ENCODE data around the gene STAG1.
A peak's percentile ranks its signal among the peaks of the same experiment; 100 is the strongest.
"Not testable (repeated sequence)": the region's sequence is repeated elsewhere in the genome, so short reads cannot be mapped to it uniquely, and the experiment has no call there.

The STAG1 gene

DNA sequence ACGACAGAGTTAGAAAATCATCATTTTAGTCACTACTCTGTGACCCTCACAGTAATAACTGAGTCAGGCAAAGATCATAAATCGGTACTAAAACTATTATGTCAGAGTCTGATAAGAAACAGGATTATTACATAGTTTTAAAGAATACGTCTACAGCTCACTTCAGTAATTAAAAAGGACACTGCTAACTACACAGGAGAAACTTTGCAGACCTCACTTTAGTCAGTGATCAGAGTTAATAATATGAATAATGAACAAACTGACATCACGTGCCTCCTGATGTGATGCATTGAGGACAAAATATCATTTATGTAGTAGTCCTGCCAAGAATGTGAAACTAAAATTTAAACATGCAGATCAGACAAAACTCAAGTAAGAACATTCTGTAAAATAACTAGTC lies 339.9 kb downstream of the STAG1 start:
- no peak for TF ChIP-seq POLR2A (IDR thresholded peaks at IDR 0.05; ENCODE audit: low read length)
- no peak for DNase-seq

DNA sequence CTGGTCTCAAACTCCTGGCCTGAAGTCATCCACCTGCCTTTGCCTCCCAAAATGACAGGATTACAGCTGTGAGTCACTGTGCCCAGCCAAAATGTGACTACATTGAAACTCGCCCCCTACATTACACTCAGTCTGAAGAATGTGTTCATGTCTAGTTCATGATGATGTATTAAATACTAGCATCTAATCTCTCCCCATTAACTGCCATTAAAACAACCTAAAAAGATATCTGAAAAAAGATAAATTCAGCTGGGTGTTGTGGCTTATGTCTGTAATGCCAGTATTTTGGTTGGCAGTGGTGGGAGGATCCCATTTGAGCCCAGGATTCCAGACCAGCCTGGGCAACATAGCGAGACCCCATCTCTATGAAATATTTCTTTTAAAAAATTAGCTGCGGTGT lies 342.6 kb downstream of the STAG1 start:
- no peak for TF ChIP-seq POLR2A (IDR thresholded peaks at IDR 0.05; ENCODE audit: low read length)
- TF ChIP-seq GATA1 (IDR thresholded peaks at IDR 0.05; ENCODE audit: low read depth, low read length) = no peak
- no peak for DNase-seq

- DNase-seq = no peak
- TF ChIP-seq GATA1 (IDR thresholded peaks at IDR 0.05; ENCODE audit: low read depth, low read length) = no peak
- TF ChIP-seq POLR2A (IDR thresholded peaks at IDR 0.05; ENCODE audit: low read length) = no peak
Measured at GRCh38 chr3:136404056-136404455, 348.1 kb downstream of the STAG1 start.

DNA sequence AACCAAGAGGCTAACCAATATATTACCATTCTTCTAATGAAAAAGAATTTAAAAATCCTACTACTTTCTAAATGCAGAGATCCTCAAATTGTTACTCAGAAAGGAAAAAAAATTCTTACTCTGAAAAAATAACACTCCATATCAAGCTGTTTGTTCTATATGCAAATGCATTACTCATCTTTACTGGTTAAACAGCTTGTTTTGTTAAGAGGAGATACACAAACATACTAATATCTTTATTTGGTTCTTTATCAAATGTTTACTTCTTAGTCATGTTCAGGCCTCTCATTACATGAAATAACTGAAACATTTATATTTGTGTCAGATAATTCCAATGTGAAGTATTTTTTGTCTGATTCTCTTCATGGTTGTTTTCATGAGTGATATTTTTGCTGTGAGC lies 355.3 kb downstream of the STAG1 start:
- TF ChIP-seq POLR2A (IDR thresholded peaks at IDR 0.05; ENCODE audit: low read length) (no peak), GATA1 (IDR thresholded peaks at IDR 0.05; ENCODE audit: low read depth, low read length) (no peak)
- DNase-seq = no peak

DNA sequence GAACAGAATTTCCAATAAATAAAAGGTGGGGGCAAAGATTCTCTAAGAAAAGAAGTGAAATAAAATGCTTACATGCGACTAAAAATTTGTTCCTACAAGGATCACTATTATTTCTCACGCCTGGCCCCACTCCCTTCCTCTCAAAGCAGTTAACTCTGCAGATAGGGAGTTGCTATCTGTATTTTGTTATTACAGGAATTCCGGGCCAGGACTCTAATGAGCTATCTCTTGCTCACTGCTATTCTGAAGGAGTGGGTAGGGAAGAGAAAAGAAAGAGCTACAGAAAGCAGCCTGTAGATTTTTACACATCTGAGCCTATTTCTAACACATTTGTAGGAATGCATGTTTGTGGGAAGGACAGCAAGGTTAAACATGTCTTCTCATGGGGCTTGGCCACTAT lies 361.6 kb downstream of the STAG1 start:
- no peak for DNase-seq
- no peak for TF ChIP-seq POLR2A (IDR thresholded peaks at IDR 0.05; ENCODE audit: low read length)
- TF ChIP-seq GATA1 (IDR thresholded peaks at IDR 0.05; ENCODE audit: low read depth, low read length) = no peak

DNA sequence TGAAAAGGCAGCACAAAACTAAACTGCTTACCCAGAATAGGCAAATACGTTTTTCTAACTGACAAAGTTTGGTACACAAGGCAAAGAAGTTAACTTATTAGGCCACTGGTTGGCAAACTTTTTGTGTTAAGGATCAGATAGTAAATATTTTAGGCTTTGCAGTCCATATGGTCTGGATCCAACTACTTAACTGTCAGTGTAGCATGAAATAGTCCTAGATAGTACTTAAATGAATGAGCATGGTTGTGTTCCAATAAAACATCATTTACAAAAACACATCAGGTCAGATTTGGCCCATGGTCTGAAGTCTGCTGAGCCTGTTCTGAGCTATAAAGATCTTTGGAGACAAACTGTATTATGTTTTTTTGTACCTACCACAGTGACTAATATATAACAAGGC lies 365.1 kb downstream of the STAG1 start:
- DNase-seq = no peak
- no peak for TF ChIP-seq POLR2A (IDR thresholded peaks at IDR 0.05; ENCODE audit: low read length)
- no peak for TF ChIP-seq GATA1 (IDR thresholded peaks at IDR 0.05; ENCODE audit: low read depth, low read length)

DNA sequence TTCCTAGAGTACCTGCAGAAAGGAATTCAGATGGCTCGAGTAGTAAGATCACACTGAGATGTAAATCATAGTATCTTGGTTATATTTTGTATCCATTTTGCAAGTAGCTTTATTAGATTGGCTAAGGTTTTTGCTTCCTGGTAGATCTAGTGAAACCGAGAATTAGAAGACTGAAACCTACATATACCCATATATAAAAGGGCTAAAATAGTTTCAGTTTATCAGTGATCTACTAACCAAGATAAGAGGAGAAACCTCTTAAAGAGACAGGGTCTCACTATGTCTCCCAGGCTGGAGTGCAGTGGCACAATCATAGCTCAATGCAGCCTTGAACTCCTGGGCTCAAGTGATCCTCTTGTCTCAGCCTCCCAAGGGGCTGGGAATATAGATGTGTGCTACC lies 366.7 kb downstream of the STAG1 start:
- DNase-seq = no peak
- TF ChIP-seq GATA1 (IDR thresholded peaks at IDR 0.05; ENCODE audit: low read depth, low read length) (no peak), POLR2A (IDR thresholded peaks at IDR 0.05; ENCODE audit: low read length) (no peak)

DNA sequence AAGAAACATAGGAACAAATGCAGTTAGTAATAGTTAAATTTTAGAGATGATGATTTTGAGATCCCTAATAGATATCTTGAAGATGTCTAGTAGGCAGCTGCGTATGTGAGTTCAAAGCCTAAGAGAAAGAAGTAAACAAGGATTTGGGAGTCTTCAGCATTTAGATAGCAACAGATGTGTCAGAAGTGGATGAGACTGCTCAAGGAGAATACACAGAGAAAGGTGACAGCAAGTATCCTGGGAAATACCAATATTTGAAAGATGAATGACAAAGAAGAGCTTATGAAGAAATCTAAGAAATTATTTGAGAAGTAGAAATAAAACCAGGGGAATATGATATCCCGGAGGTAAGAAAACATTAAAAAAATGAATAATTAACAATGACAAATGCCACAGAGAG lies 371.1 kb downstream of the STAG1 start:
- TF ChIP-seq POLR2A (IDR thresholded peaks at IDR 0.05; ENCODE audit: low read length) (no peak), GATA1 (IDR thresholded peaks at IDR 0.05; ENCODE audit: low read depth, low read length) (no peak)
- no peak for DNase-seq

- DNase-seq = no peak
- TF ChIP-seq GATA1 (IDR thresholded peaks at IDR 0.05; ENCODE audit: low read depth, low read length) = no peak
- no peak for TF ChIP-seq POLR2A (IDR thresholded peaks at IDR 0.05; ENCODE audit: low read length)
Measured at GRCh38 chr3:136380530-136380929, 371.6 kb downstream of the STAG1 start.

DNA sequence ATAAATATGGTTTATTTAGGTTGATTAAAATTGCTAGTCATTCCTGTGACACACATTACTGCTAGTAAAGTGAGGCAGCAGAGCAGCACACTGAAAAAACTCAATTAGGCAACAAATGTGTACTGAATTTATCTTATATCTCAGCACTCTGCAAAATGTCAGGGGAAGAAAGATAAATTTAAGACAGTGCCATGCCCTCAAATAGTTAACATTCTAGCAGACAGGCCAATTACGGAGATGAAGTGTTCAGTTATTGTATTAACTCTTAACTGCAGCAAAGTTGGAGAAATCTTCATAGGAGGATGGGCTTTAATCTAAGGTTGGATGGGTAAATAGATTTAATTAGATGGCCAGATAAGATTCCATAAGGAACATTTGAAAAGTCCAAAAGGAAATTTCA lies 374.2 kb downstream of the STAG1 start:
- TF ChIP-seq POLR2A (IDR thresholded peaks at IDR 0.05; ENCODE audit: low read length) = no peak
- TF ChIP-seq GATA1 (IDR thresholded peaks at IDR 0.05; ENCODE audit: low read depth, low read length) = no peak
- no peak for DNase-seq

DNA sequence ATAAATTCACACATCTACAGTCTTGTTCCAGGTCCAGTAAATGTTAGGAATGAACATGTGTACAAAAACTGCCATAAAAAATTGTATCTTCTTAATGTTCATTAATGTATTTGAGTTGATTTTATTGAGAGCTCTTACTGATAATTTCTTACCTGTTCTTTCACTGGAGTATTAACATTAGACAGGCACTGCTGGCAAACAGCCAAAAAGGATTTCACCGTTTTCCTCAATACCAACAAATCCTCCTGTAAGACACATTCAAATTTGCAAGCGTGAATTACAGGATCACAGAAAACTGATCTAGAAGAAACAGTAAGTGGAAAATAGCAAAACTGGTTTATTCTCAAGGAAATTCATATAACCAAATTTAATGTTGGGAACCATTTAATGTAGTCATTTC lies 374.7 kb downstream of the STAG1 start:
- TF ChIP-seq POLR2A (IDR thresholded peaks at IDR 0.05; ENCODE audit: low read length) (no peak), GATA1 (IDR thresholded peaks at IDR 0.05; ENCODE audit: low read depth, low read length) (no peak)
- DNase-seq = peak in 1 of 2 experiments; percentile 17

GRCh38 chr3:136375800-136376199 lies 376.4 kb downstream of the STAG1 start:
- not testable (repeated sequence) for DNase-seq

- TF ChIP-seq GATA1 (IDR thresholded peaks at IDR 0.05; ENCODE audit: low read depth, low read length) (no peak), POLR2A (IDR thresholded peaks at IDR 0.05; ENCODE audit: low read length) (no peak)
- DNase-seq = peak in 1 of 2 experiments; percentile 23
Measured at GRCh38 chr3:136366289-136366688, 385.9 kb downstream of the STAG1 start.

DNA sequence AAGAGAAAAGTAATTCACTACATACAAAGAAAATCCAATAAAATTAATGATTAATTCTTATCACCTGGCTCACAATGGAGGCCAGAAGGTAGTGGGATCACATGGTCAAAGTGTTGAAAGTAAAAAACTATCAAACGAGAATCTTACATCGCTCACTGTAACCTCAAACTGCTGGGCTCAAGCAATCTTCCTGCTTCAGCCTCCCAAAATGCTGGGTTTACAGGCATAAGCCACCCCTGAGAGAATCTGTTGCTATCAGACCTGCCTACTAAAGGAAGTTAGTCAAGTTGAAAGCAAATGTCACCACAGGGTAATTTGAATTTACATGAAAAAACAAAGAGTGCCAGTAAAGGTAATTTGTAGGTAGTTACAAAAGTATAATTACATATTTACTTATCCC lies 398.7 kb downstream of the STAG1 start:
- TF ChIP-seq GATA1 (IDR thresholded peaks at IDR 0.05; ENCODE audit: low read depth, low read length) = no peak
- TF ChIP-seq POLR2A (IDR thresholded peaks at IDR 0.05; ENCODE audit: low read length) = no peak
- DNase-seq = no peak

- no peak for DNase-seq
- no peak for TF ChIP-seq GATA1 (IDR thresholded peaks at IDR 0.05; ENCODE audit: low read depth, low read length)
- TF ChIP-seq POLR2A (IDR thresholded peaks at IDR 0.05; ENCODE audit: low read length) = no peak
Measured at GRCh38 chr3:136351905-136352304, 400.3 kb downstream of the STAG1 start.

DNA sequence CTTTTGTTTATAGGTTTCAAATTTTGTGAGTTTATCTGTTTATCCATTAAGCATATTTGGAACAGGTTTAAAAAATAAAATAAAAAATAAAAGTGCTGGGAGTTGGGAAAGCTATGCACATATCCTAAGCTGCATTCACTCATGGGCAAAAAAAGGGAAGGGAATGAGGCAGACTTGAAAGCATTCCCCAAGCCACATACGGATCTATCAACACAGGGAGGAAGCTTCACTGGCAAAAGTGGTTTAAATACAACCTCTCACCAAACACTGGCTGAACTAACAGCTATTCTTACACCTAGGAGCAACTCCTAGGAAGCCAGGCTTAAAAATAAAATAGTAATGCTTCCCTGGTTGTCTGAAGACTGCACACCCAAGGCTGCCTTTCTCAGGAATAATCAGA lies 400.8 kb downstream of the STAG1 start:
- TF ChIP-seq GATA1 (IDR thresholded peaks at IDR 0.05; ENCODE audit: low read depth, low read length) = no peak
- no peak for TF ChIP-seq POLR2A (IDR thresholded peaks at IDR 0.05; ENCODE audit: low read length)
- DNase-seq = no peak
